DMS153 (cell line): ENCODE data around the gene SIRT7.
"Not testable (repeated sequence)": the region's sequence is repeated elsewhere in the genome, so short reads cannot be mapped to it uniquely, and the experiment has no call there.

ENCODE experiments used
- DNase-seq: peaks from one replicate; lab custom pipeline; 2025; lab: John Stamatoyannopoulos, UW

The SIRT7 gene

GRCh38 chr17:81954131-81955057 lies 36.4 kb upstream of the SIRT7 start:
- no peak for DNase-seq

GRCh38 chr17:81953443-81953842 lies 35.5 kb upstream of the SIRT7 start:
- not testable (repeated sequence) for DNase-seq

GRCh38 chr17:81952792-81953228 lies 34.8 kb upstream of the SIRT7 start:
- no peak for DNase-seq

DNA sequence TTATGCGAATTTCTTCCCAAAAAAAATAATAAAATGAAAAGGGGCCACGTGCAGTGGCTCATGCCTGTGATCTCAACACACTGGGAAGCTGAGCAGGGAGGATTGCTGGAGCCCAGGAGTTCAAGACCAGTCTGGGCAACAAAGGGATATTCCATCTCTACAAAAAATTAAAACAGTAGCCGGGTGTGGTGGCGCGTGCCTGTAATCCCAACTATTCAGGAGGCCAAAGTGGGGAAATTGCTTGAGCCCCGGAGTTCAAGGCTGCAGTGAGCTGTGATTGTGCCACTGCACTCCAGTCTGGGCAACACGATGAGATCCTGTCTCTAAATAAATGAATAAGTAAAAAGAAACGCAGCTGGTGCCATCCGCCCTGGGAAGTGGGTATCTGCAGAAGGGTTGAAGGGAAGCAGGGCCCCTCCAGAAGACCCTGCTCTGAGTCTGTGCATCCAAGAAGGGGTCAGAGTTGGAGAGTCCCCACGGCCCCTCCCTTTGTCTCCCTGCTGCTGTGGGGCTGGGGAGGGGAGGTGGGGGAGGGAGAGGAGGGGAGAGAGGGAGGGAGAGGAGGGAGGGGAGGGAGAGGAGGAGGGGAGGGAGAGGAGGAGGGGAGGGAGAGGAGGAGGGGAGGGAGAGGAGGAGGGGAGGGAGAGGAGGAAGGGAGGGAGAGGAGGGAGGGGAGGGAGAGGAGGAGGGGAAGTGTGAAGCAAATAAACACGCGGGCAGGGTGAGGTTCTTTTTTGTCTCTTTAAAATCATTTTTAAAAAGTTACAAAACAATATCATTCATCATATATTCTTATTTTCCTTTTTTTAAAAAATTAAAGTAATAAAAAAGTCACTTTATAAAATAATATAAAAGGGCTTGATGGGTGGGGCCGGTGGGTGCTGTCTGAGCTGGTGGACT lies 34.1 kb upstream of the SIRT7 start:
- DNase-seq, result no peak

GRCh38 chr17:81950501-81950900 lies 32.5 kb upstream of the SIRT7 start:
- no peak for DNase-seq

GRCh38 chr17:81948635-81949378 lies 30.8 kb upstream of the SIRT7 start:
- no peak for DNase-seq

DNA sequence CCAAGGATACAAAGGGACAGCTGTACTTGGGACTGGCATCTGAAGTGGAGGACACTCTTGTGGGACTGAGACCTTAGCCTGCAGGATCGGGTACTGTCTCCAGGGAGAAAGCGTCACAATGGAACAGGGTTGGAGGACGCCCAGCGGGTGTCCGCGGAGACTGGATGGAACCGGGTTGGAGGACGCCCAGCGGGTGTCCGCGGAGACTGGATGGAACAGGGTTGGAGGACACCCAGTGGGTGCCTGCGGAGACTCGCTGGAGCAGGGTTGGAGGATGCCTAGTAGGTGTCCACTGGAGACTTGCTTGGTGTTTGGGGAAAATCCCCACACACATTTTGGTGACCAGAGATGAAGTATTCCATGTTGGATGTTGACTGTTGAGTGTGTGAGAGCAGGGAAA lies 29.2 kb upstream of the SIRT7 start, which contains the start of gene MYADML2:
Gene MYADML2, minus strand, starts transcription at position 45 of the 400 bp plus-strand sequence. CDS start 5,492 bp downstream, outside the sequence.
- DNase-seq, result no peak

- DNase-seq, result no peak
Measured at GRCh38 chr17:81944858-81945257, 26.9 kb upstream of the SIRT7 start.

GRCh38 chr17:81942167-81942553 lies 24.2 kb upstream of the SIRT7 start:
- no peak for DNase-seq

DNA sequence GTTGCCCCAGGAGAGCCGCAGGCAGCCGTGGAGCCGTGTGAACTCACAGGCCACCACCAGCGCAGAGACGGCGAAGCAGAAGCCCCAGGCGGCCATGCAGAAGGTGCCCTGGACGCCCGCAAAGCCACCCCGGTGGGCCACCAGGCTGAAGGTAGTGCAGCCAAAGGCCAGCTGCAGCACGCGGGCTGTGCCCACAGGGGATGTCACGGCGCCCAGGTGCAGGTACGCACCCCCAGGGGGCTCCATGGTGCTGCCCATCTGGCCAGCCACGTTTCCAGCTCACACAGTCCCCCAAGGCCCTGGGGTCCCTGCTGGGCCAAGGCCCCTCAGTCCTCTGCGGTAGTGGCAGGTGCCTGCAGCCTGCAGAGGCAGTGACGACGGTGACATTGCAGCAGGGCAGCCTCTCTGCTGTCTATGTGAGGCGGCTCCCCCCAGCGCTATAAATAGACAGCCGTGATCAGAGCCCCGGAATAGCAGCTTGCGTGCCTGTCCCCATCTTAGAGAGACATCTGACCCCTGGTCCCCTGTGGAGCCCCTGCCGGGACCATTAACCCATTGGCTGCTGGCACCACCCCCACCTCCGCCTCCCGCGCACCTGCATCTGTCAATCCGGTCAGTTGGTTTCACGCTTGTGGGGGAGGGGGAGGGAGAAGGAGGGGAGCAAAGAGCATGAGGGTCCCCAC lies 23.6 kb upstream of the SIRT7 start:
- DNase-seq, result no peak

DNA sequence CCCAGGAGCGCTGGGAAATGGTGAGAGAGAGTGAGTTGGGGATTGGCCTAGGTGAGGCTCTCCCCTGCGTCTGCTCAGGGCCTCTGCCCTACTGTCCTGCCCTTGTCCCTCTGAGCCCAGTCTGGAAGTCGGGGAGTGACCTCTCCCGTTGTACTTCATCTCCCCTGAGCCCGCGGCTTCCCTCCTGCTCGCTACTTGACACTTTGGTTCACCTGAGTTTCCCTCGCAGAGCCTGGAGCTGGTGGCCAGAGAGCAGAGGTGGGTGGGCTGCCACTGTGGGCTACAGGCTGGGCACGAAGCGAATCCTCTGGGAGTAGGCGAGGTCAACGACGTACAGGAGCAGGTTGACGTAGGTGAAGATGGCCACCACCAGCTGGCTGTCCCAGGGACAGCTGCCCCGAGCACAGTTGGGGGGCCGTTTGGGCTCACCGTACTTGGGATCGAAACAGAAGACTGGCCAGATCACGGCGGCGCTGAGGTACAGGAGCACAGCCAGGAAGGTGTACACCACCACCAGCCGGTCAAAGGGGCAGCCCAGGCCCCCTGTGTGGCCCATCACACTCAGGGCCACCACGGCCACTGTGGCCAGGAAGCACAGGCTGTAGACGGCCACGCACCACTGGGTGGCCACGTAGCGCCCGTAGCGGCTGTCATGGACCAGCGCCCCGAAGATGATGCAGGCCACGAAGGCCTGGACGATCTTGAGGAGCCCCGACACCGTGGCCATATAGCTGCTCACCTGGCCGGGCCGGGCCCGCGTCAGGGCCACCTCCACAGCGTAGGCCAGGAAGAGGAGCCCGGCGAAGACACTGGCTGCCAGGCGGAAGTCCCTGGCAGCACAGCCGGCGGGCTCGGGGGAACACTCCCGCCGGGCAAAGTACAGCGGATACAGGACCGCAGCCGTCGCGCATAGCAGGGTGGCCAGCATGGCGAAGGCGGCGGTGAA lies 22.8 kb upstream of the SIRT7 start:
- DNase-seq, result no peak

DNA sequence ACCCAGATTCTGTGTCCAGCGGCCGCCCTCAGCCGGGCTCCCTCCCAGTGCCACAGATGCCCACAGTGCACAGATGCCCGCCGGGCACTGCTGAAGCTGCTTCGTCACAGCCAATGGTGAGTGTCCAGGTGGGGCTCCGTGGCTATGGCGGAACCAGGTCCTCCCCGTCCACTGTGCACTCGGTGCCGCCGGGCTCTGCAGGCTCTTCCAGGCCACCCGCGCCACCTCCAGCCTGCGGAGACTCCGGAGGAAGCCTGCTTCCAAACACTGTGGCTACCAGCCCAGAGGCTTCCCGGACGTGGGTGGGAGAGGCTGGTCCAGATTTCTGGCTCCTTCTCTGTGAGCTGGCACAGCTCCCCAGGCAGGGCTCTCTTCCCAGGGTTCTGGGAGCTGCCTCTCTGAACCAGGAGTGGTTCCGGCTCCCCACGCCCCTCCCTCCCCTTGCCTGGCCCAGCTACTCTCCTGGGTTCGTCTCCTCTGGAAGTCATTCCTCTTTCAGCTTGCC lies 22.0 kb upstream of the SIRT7 start:
- DNase-seq, result no peak

GRCh38 chr17:81939218-81939617 lies 21.2 kb upstream of the SIRT7 start:
- DNase-seq, result no peak

- no peak for DNase-seq
Measured at GRCh38 chr17:81935709-81936084, 17.7 kb upstream of the SIRT7 start.

- no peak for DNase-seq
Measured at GRCh38 chr17:81934850-81935708, 17.1 kb upstream of the SIRT7 start.

GRCh38 chr17:81934098-81934757 lies 16.3 kb upstream of the SIRT7 start:
- no peak for DNase-seq

GRCh38 chr17:81933178-81933699 lies 15.3 kb upstream of the SIRT7 start:
- DNase-seq, result no peak

DNA sequence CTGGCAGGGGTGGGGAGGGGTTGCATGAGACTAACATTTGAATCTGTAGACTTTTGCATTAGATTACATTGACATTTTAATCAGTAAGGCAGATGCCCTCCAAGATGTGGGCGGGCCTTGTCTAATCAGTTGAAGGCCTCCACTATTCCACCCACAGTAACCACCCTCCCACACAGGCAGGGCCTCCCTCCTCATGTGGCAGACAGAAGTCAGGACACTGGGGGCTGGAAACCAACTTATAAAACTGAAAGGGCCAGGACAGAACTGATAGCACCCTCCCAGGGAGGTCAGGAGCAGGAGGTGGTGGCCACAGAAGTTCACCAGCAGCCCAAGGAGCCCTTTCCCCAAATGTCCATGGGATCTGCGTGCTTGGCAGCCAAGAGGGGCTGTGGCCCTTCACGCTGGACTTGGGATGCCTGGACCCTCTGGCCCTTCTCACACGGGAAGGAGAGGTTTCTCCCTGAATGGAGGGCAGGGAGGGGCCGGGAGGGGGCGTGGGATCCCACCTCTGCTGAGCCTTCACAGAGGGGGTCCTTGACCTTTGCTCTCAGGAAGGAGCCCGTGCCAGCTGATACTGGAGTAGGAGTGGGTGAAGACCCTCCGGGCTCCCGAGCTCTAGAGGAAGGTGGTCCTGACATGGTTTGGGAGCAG lies 14.5 kb upstream of the SIRT7 start:
- no peak for DNase-seq
